Activated CD4-positive, alpha-beta T cell treated with anti-CD3 and anti-CD28 coated beads for 36 hours (primary cell): Measurements from ENCODE around the gene NR5A2. TPM values are rescaled to one million over a fixed set of nuclear protein-coding genes. Genes with fewer than 3 reads are reported as not detected.

ENCODE experiments used
- ATAC-seq: fragments of 200-7000 bp; cut with Tn5 transposase; one replicate; pipeline ENCODE4 v1.10.0; 2021; ENCODE audit warnings: mild to moderate bottlenecking, moderate library complexity
- CTCF ChIA-PET: fragments of 350-600 bp; sonication (Branson Sonifier 250); formaldehyde crosslinking; loops from one replicate; lab custom pipeline; 2021; ENCODE audit warnings: antibody characterized with exemption; lab: Charles Lee
- POLR2A ChIA-PET: fragments of 350-600 bp; sonication (Branson Sonifier 250); formaldehyde crosslinking; loops from one replicate; lab custom pipeline; 2021; ENCODE audit warnings: antibody characterized with exemption, inconsistent platforms; lab: Charles Lee
- DNase-seq: peaks from one replicate; pipeline ENCODE4 v3.0.0-alpha.2; 2020
- H3K27ac Mint-ChIP-seq: one replicate; pipeline ENCODE4 v1.8.0; 2021; ENCODE audit warnings: mixed read lengths
- H3K27me3 Mint-ChIP-seq: one replicate; pipeline ENCODE4 v1.8.0; 2021; ENCODE audit warnings: mixed read lengths
- H3K36me3 Mint-ChIP-seq: one replicate; pipeline ENCODE4 v1.8.0; 2021; ENCODE audit warnings: low read depth, mixed read lengths
- H3K4me1 Mint-ChIP-seq: one replicate; pipeline ENCODE4 v1.8.0; 2021; ENCODE audit warnings: mixed read lengths
- H3K4me3 Mint-ChIP-seq: one replicate; pipeline ENCODE4 v1.8.0; 2021; ENCODE audit warnings: mild to moderate bottlenecking, moderate library complexity, mixed read lengths
- H3K9me3 Mint-ChIP-seq: one replicate; pipeline ENCODE4 v1.8.0; 2021; ENCODE audit warnings: low read depth, mixed read lengths
- intact Hi-C, 2 experiments: fragments of 100-400 bp; cut with DNase I in 1 of 2; cut with micrococcal nuclease in 1 of 2; formaldehyde crosslinking; loops; one replicate each; pipeline versions ENCODE4 v1.14.2 to v1.15.1; 2022 to 2024; cut with DNase I, micrococcal nuclease
- total RNA-seq, 2 experiments: library from RNA; stranded (reverse); gene quantifications; one replicate each; pipeline ENCODE4 v1.2.3, GENCODE V29; 2021

Gene NR5A2
- total RNA-seq, 2 experiments from 2014 or later, result not detected

GRCh38 chr1:200042552-200043335 lies 15.2 kb downstream of the NR5A2 start:
- H3K27me3 Mint-ChIP-seq, result peaks cover 56% of the 10 kb centered on the region
- peaks cover 25% of the 10 kb centered on the region for H3K4me1 Mint-ChIP-seq
- H3K27ac Mint-ChIP-seq, result no peak overlapping the region
- peak overlapping the region; percentile 13 for H3K4me3 Mint-ChIP-seq
- ChIA-PET POLR2A (no interaction called here), CTCF (no interaction called here)
- no peak for DNase-seq
- ATAC-seq, result no peak
- H3K9me3 Mint-ChIP-seq, result no peaks in the 10 kb centered on the region
- intact Hi-C loops, result loop anchor here (1.0 to 5.0 kb wide), 2 partner anchors 10 to 100 kb away; no protein-coding TSS in a partner anchor
- no peaks in the 10 kb centered on the region for H3K36me3 Mint-ChIP-seq

DNA sequence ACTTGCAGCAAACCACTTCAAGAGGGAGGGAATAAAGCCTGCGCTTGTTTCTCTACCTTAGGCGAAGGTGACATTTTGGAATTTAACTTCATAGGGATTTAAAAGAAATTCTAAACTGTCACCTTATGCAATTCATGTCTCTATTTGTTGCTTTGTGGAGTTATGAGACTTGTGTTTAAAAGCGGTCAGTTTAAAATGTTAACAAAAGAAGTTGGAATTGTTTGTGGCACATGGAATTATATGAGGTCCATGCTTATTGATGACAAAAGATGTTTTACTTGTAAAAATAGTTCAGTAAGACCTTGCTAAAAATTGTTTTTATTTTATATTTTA lies 15.8 kb downstream of the NR5A2 start:
- ChIA-PET CTCF (no interaction called here), POLR2A (no interaction called here)
- Mint-ChIP-seq H3K27me3 (peaks cover 53% of the 10 kb centered on the region), H3K36me3 (no peaks in the 10 kb centered on the region), H3K4me3 (no peak overlapping the region), H3K9me3 (no peaks in the 10 kb centered on the region), H3K27ac (no peak overlapping the region), H3K4me1 (peaks cover 25% of the 10 kb centered on the region)
- intact Hi-C loops, result loop anchor here in 1 of 2 experiments (5.0 kb wide), 1 partner anchor 101 kb away; no protein-coding TSS in a partner anchor
- ATAC-seq, result no peak
- no peak for DNase-seq

DNA sequence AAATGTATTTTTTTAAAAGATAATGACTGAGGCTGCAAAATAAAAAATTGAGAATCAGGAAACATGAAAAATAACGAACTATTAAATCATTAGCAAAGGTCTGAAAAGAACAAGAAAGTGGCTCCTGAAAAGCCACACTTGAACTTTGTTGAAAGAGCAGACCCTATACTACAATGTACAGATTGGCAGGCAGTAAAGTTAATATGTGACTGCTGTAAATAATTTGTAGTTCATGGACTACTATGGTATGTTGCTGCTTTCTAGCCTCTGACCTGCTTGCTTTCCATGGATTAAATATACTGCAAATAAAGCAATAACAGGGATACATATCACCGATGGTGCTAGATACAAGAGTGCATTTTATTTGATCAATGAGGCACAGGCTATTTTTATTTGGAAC lies 18.6 kb downstream of the NR5A2 start:
- Mint-ChIP-seq H3K4me1 (peaks cover 13% of the 10 kb centered on the region), H3K36me3 (no peaks in the 10 kb centered on the region), H3K9me3 (no peaks in the 10 kb centered on the region), H3K27me3 (peaks cover 47% of the 10 kb centered on the region), H3K27ac (no peak overlapping the region), H3K4me3 (no peak overlapping the region)
- intact Hi-C loops, result no loop called here
- ATAC-seq (no peak), DNase-seq (no peak)
- ChIA-PET CTCF (no interaction called here), POLR2A (no interaction called here)

GRCh38 chr1:200048244-200048643 lies 20.7 kb downstream of the NR5A2 start:
- CTCF ChIA-PET, result no interaction called here
- Mint-ChIP-seq H3K4me3 (no peak overlapping the region), H3K27me3 (peaks cover 39% of the 10 kb centered on the region), H3K36me3 (no peaks in the 10 kb centered on the region), H3K9me3 (no peaks in the 10 kb centered on the region), H3K4me1 (no peaks in the 10 kb centered on the region), H3K27ac (no peak overlapping the region)
- DNase-seq, result no peak
- POLR2A ChIA-PET, result no interaction called here
- ATAC-seq, result no peak
- intact Hi-C loops, result no loop called here

- ChIA-PET CTCF (interaction anchor here (0.9 kb wide), 1 partner anchor 440 kb away, joined by 3 read pairs; no protein-coding TSS in a partner anchor), POLR2A (no interaction called here)
- Mint-ChIP-seq H3K27me3 (peaks cover 34% of the 10 kb centered on the region), H3K4me3 (no peak overlapping the region), H3K36me3 (no peaks in the 10 kb centered on the region), H3K9me3 (no peaks in the 10 kb centered on the region), H3K27ac (no peak overlapping the region), H3K4me1 (no peaks in the 10 kb centered on the region)
- DNase-seq (no peak), ATAC-seq (no peak)
- intact Hi-C loops, result no loop called here
These were observed 22.3 kb downstream of the NR5A2 start for GRCh38 chr1:200049810-200050209.

DNA sequence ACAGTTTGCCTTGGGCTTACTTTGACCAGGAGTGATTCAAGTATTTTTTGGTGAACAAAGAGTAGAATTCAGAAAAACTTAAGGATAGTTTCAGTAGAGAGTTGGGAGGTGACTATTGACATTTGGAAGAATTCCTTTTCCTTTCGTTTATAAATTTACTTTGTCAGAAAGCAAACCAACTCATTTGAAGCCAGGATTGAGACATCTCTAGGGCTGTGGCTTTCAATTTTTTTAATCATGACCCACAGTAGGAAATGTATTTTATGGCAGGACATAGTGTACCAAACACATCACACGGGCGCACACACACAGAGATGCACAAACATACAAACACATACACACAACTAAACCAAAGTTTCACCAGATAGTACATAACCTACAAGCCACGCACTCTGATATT lies 24.1 kb downstream of the NR5A2 start:
- Mint-ChIP-seq H3K27me3 (peaks cover 24% of the 10 kb centered on the region), H3K36me3 (no peaks in the 10 kb centered on the region), H3K4me1 (no peaks in the 10 kb centered on the region), H3K4me3 (no peak overlapping the region), H3K27ac (no peak overlapping the region), H3K9me3 (no peaks in the 10 kb centered on the region)
- intact Hi-C loops, result no loop called here
- ChIA-PET POLR2A (no interaction called here), CTCF (no interaction called here)
- ATAC-seq (no peak), DNase-seq (no peak)

DNA sequence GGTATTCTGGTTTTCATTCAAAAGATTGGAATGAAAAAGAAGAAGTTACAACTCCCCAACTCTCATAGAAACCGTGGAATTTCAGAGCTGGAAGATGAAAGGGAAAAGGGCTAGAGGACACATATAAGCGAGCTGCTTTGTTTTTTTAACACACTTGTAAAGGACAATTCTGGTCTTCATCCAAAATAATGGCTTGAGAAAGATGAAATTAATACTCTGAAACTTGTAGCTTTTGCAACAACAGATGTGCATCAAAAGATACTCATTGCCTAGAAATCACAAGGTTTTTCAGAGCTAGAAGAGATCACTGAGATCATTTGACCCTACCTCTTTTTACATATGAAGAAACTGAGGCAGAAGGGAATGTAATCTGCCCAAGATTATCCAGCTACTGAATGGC lies 25.6 kb downstream of the NR5A2 start:
- ChIA-PET POLR2A (no interaction called here), CTCF (no interaction called here)
- Mint-ChIP-seq H3K36me3 (no peaks in the 10 kb centered on the region), H3K27ac (no peak overlapping the region), H3K27me3 (peaks cover 28% of the 10 kb centered on the region), H3K4me3 (no peak overlapping the region), H3K9me3 (no peaks in the 10 kb centered on the region), H3K4me1 (no peaks in the 10 kb centered on the region)
- intact Hi-C loops, result no loop called here
- DNase-seq (no peak), ATAC-seq (no peak)

- no peaks in the 10 kb centered on the region for H3K4me1 Mint-ChIP-seq
- DNase-seq (no peak), ATAC-seq (no peak)
- ChIA-PET POLR2A (no interaction called here), CTCF (no interaction called here)
- no peak overlapping the region for H3K4me3 Mint-ChIP-seq
- no peaks in the 10 kb centered on the region for H3K36me3 Mint-ChIP-seq
- intact Hi-C loops, result no loop called here
- H3K27me3 Mint-ChIP-seq, result peaks cover 26% of the 10 kb centered on the region
- no peak overlapping the region for H3K27ac Mint-ChIP-seq
- H3K9me3 Mint-ChIP-seq, result no peaks in the 10 kb centered on the region
These were observed 26.1 kb downstream of the NR5A2 start for GRCh38 chr1:200053646-200054045.

GRCh38 chr1:200058341-200058740 lies 30.8 kb downstream of the NR5A2 start:
- H3K36me3 Mint-ChIP-seq, result no peaks in the 10 kb centered on the region
- CTCF ChIA-PET, result no interaction called here
- intact Hi-C loops, result no loop called here
- no peak overlapping the region for H3K4me3 Mint-ChIP-seq
- H3K27me3 Mint-ChIP-seq, result peaks cover 23% of the 10 kb centered on the region
- no peaks in the 10 kb centered on the region for H3K4me1 Mint-ChIP-seq
- DNase-seq, result no peak
- ATAC-seq, result no peak
- no peaks in the 10 kb centered on the region for H3K9me3 Mint-ChIP-seq
- no peak overlapping the region for H3K27ac Mint-ChIP-seq
- POLR2A ChIA-PET, result no interaction called here

- Mint-ChIP-seq H3K9me3 (no peaks in the 10 kb centered on the region), H3K27me3 (peaks cover 22% of the 10 kb centered on the region), H3K36me3 (no peaks in the 10 kb centered on the region), H3K27ac (no peak overlapping the region), H3K4me3 (no peak overlapping the region), H3K4me1 (no peaks in the 10 kb centered on the region)
- ATAC-seq, result no peak
- DNase-seq, result no peak
- ChIA-PET CTCF (no interaction called here), POLR2A (no interaction called here)
- intact Hi-C loops, result no loop called here
These were observed 34.6 kb downstream of the NR5A2 start for GRCh38 chr1:200062143-200062542.

DNA sequence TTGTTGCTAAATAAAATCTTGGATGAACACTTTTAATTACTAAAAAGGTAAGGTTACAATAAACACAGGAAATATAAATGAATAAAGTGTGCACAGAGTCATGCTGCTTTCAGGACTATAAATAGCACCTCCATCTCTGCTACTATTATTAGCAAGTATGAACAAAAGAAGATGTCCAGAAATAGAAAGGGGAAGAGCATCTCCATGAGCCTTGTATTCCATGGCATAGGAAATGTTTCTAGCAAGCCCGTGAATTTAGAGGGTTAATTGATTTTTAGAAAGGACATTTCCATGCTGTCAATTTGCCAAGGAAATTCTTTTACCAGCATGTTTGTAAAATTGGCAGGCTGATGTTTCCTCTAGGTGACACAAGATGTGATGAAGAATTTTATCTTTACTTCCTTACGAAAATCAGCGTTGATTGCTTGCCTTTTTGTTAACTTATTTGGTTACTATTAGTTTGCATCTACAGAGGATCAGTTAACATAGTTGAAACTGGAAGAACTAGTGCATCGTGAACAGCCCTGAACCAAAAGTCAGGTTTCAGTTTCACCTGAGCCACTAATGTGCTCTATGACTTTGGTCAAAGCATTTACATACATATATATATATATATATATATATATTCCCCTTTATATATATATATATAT lies 45.3 kb downstream of the NR5A2 start:
- POLR2A ChIA-PET, result no interaction called here
- no peaks in the 10 kb centered on the region for H3K9me3 Mint-ChIP-seq
- DNase-seq, result no peak
- H3K27ac Mint-ChIP-seq, result no peak overlapping the region
- no peak overlapping the region for H3K4me3 Mint-ChIP-seq
- intact Hi-C loops, result no loop called here
- CTCF ChIA-PET, result no interaction called here
- H3K27me3 Mint-ChIP-seq, result peaks cover 24% of the 10 kb centered on the region
- no peaks in the 10 kb centered on the region for H3K4me1 Mint-ChIP-seq
- ATAC-seq, result no peak
- no peaks in the 10 kb centered on the region for H3K36me3 Mint-ChIP-seq

DNA sequence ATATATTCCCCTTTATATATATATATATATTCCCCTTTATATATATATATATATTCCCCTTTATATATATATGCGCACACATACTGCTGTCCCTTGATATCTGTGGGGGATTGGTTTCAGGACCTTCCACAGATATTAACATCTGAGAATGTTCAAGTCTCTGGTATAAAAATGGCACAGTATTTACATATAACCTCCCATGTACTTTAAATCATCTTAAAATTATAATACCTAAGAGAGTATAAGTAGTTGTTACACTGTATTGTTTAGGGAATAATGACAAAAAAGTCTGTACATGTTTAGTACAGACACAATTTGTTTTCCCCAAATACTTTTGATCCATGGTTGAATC lies 45.8 kb downstream of the NR5A2 start:
- intact Hi-C loops, result no loop called here
- POLR2A ChIA-PET, result no interaction called here

More for the DNA sequence above, 45.8 kb downstream of the NR5A2 start:
- H3K4me3 Mint-ChIP-seq, result no peak overlapping the region
- no peak for ATAC-seq
- H3K27ac Mint-ChIP-seq, result no peak overlapping the region
- CTCF ChIA-PET, result no interaction called here
- no peaks in the 10 kb centered on the region for H3K9me3 Mint-ChIP-seq
- H3K27me3 Mint-ChIP-seq, result peaks cover 22% of the 10 kb centered on the region
- H3K4me1 Mint-ChIP-seq, result no peaks in the 10 kb centered on the region
- H3K36me3 Mint-ChIP-seq, result no peaks in the 10 kb centered on the region
- DNase-seq, result no peak
